ENCODE measurements around the gene RPL15. TPM values are rescaled to one million over a fixed set of nuclear protein-coding genes. Genes with fewer than 3 reads are reported as not detected.

RPL15 gene
- total and polyA plus RNA-seq, 2 of the 8 experiments (the other 6 are each of a cell fraction or from before 2014, with no cell fraction given) = 2,819 to 6,473 TPM

GRCh38 chr3:23954144-23954543 lies 37.2 kb downstream of the RPL15 start:
- H3K9ac ChIP-seq (replicated peaks in 1 of 4; ENCODE audit: extremely low read depth in 1 of 4, low read depth in 3 of 4, low read length in 3 of 4) = no peak overlapping the region
- H3K79me1 ChIP-seq (ENCODE audit: low read depth, low read length) = no peaks in the 10 kb centered on the region
- peaks cover 4 to 69% of the 10 kb centered on the region in 2 experiments for H3K79me2 ChIP-seq (ENCODE audit: control insufficient read depth in 1 of 2, insufficient read depth in 2 of 2, low read length in 2 of 2)
- ChIA-PET POLR2A (ENCODE audit: partially characterized antibody) (interaction anchor here (0.6 to 4.4 kb wide), 5 partner anchors 8 to 37 kb away, joined by 3 to 17 read pairs (median 5); partner anchors contain the start of genes NKIRAS1 and RPL15), CTCF (ENCODE audit: partially characterized antibody) (interaction anchor here (0.6 kb wide), 1 partner anchor 1900 kb away, joined by 3 read pairs; no protein-coding TSS in a partner anchor)
- H2BK20ac ChIP-seq (ENCODE audit: low read length) = no peak overlapping the region
- H3K4me1 ChIP-seq (replicated peaks in 1 of 4; ENCODE audit: control insufficient read depth in 3 of 4, insufficient read depth in 4 of 4, low read length in 3 of 4) = no peaks in the 10 kb centered on the region
- no peak overlapping the region for H3K4ac ChIP-seq (replicated peaks; ENCODE audit: insufficient read length, low read depth, low read length)
- H3K23ac ChIP-seq (ENCODE audit: insufficient read length) = no peak overlapping the region
- H2BK15ac ChIP-seq (ENCODE audit: low read length) = no peak overlapping the region
- no peak for DNase-seq (ENCODE audit: low read depth in 1 of 2, low spot score in 2 of 2)
- FAIRE-seq = no peak
- no peak overlapping the region for H4K91ac ChIP-seq (replicated peaks; ENCODE audit: insufficient read length, low read length)
- WGBS, 2 experiments (ENCODE audit: extremely low coverage in 1 of 2, insufficient coverage in 1 of 2, insufficient read length in 1 of 2, insufficient replicate concordance in 2 of 2, low coverage in 1 of 2, low lambda C conversion rate in 2 of 2, missing lambda C conversion rate in 1 of 2) = 91% methylated on average over 5 of the region's 5 CpGs; no CpG with 5 or more reads in 1 of the 2 experiments
- no peak overlapping the region for H3K56ac ChIP-seq (replicated peaks; ENCODE audit: insufficient read length, low read depth, low read length)
- no peak overlapping the region for H2AK5ac ChIP-seq (ENCODE audit: low read depth, low read length)
- TF ChIP-seq CHD2 (IDR thresholded peaks at IDR 0.05; ENCODE audit: low read length) (no peak), SIX5 (IDR thresholded peaks at IDR 0.05; ENCODE audit: low read depth, low read length) (no peak), SRF (IDR thresholded peaks at IDR 0.05; ENCODE audit: low read depth, low read length) (no peak), BRCA1 (IDR thresholded peaks at IDR 0.05; ENCODE audit: low read depth, low read length) (no peak), YY1 (IDR thresholded peaks at IDR 0.05; ENCODE audit: low read depth, low read length) (no peak), SUZ12 (IDR thresholded peaks at IDR 0.05; ENCODE audit: low read length) (no peak), KDM4A (IDR thresholded peaks at IDR 0.05; ENCODE audit: low read depth, low read length, severe bottlenecking) (no peak), EZH2 (IDR thresholded peaks at IDR 0.05; ENCODE audit: low read depth, low read length, severe bottlenecking) (no peak), RFX5 (IDR thresholded peaks at IDR 0.05; ENCODE audit: borderline replicate concordance, low read depth, low read length) (no peak), ATF3 (IDR thresholded peaks at IDR 0.05; ENCODE audit: insufficient read depth, low read depth, low read length) (no peak), CREB1 (IDR thresholded peaks at IDR 0.05) (no peak), BACH1 (IDR thresholded peaks at IDR 0.05; ENCODE audit: low read length) (no peak), TCF12 (IDR thresholded peaks at IDR 0.05; ENCODE audit: low read depth, low read length) (no peak)
- no peak overlapping the region for H2BK12ac ChIP-seq (ENCODE audit: low read depth, low read length)
- H3K23me2 ChIP-seq (ENCODE audit: low read depth, low read length) = no peaks in the 10 kb centered on the region
- H4K5ac ChIP-seq (ENCODE audit: insufficient read length, low read depth, low read length) = no peak overlapping the region
- H4K20me1 ChIP-seq (replicated peaks in 1 of 2; ENCODE audit: control insufficient read depth in 1 of 2, insufficient read depth in 2 of 2, low read length in 2 of 2) = peaks cover 1 to 8% of the 10 kb centered on the region in 2 experiments
- no peak overlapping the region for H2AFZ ChIP-seq (ENCODE audit: low read length)
- no peak overlapping the region for H4K8ac ChIP-seq (ENCODE audit: extremely low read depth, insufficient read depth, low read length)
- H2BK120ac ChIP-seq (replicated peaks; ENCODE audit: low read depth, low read length) = no peak overlapping the region
- H3K4me2 ChIP-seq (ENCODE audit: insufficient read depth in 1 of 2, low read depth in 2 of 2, low read length in 2 of 2) = no peak overlapping the region
- H2BK5ac ChIP-seq (ENCODE audit: low read depth, low read length) = no peak overlapping the region
- H3K27ac ChIP-seq (ENCODE audit: low read depth, low read length) = no peak overlapping the region
- H3K14ac ChIP-seq (ENCODE audit: insufficient read length) = no peak overlapping the region
- H3K36me3 ChIP-seq (ENCODE audit: control insufficient read depth in 2 of 4, insufficient read depth in 4 of 4, low read length in 3 of 4) = peaks cover 0 to 6% (median 0%) of the 10 kb centered on the region in 4 experiments; a peak in 1 of 8 replicates
- H3K27me3 ChIP-seq (replicated peaks in 1 of 4; ENCODE audit: control insufficient read depth in 3 of 4, extremely low read depth in 1 of 4, insufficient read depth in 3 of 4, low read length in 3 of 4) = no peaks in the 10 kb centered on the region
- H3K4me3 ChIP-seq (ENCODE audit: extremely low read depth in 1 of 4, insufficient read depth in 2 of 4, low read depth in 3 of 4, low read length in 4 of 4) = no peak overlapping the region
- no peak overlapping the region for H3K18ac ChIP-seq (ENCODE audit: extremely low read depth, low read length)
- H3K9me3 ChIP-seq (ENCODE audit: insufficient read depth in 2 of 2, low read depth in 1 of 2, low read length in 1 of 2) = no peaks in the 10 kb centered on the region

Data from H1 (cell line).